ENCODE results near the gene COL20A1.

The COL20A1 gene

DNA sequence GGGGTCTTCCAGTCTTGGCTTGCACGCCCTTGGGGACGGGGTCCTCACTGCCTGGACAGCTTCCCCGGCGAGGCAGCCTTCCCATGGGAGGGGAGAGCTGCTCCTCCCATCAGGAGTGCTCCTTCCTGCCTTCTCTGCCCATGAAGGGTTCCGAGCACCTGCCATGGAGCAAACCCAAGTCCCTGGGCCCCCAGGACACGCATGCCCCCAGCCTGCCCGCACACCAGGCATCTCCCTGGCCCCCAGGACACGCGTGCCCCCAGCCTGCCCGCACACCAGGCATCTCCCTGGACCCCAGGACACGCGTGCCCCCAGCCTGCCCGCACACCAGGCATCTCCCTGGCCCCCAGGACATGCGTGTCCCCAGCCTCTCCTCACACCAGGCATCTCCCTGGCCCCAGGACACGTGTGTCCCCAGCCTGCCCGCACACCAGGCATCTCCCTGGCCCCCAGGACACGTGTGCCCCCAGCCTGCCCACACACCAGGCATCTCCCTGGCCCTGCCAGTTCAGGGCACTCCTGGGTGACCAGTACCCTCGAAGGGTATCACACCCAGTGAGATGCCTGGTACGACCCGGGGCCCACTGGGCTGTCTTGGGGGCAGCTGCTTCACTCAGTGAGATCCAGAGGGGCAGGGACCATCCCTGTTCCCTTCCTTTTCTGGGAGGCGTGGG is 21.7 kb downstream of the COL20A1 start:
- Histone ChIP-seq H3K36me3 (ENCODE audit: control insufficient read depth in 2 of 2, insufficient read depth in 2 of 2, low read length in 2 of 2) (no peaks in the 10 kb centered on the region), H3K9ac (ENCODE audit: low read depth in 1 of 2, low read length in 2 of 2) (no peak overlapping the region), H3K4me1 (ENCODE audit: control insufficient read depth in 2 of 2, insufficient read depth in 2 of 2, low read length in 2 of 2) (no peaks in the 10 kb centered on the region), H3K27me3 (ENCODE audit: control insufficient read depth in 2 of 2, insufficient read depth in 2 of 2, low read length in 2 of 2) (no peaks in the 10 kb centered on the region), H3K9me3 (ENCODE audit: control insufficient read depth in 2 of 2, low read length in 2 of 2) (no peaks in the 10 kb centered on the region), H3K27ac (ENCODE audit: low read depth in 2 of 2, low read length in 2 of 2) (no peak overlapping the region), H3K4me3 (ENCODE audit: low read length in 2 of 2) (no peak overlapping the region)

DNA sequence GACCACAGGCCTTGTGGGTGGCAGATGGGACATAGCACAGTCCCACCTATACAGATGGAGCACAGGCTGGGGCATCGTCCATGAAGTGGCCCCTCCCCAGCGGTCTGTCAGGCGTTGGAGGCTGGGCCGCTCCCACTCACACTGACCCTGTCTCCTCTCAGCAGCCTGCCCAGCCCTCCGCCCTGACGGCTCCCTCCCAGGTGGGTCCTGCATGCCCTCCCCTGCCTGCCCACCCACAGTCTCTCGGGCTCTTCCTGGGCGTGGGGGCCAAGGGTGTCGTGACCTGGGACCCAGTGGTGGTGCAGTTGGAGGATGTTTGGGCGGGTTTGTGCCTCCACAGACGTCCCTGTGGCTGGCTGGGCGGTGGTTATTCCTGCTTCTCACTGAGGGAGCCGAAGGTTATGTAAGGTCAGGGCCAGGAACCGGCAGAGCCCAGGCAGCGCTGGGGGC is 22.3 kb downstream of the COL20A1 start:
- no peaks in the 10 kb centered on the region for H3K36me3 ChIP-seq (ENCODE audit: control insufficient read depth in 2 of 2, insufficient read depth in 2 of 2, low read length in 2 of 2)
- H3K4me1 ChIP-seq (ENCODE audit: control insufficient read depth in 2 of 2, insufficient read depth in 2 of 2, low read length in 2 of 2): no peaks in the 10 kb centered on the region
- H3K27ac ChIP-seq (ENCODE audit: low read depth in 2 of 2, low read length in 2 of 2): no peak overlapping the region
- no peaks in the 10 kb centered on the region for H3K27me3 ChIP-seq (ENCODE audit: control insufficient read depth in 2 of 2, insufficient read depth in 2 of 2, low read length in 2 of 2)
- no peak overlapping the region for H3K9ac ChIP-seq (ENCODE audit: low read depth in 1 of 2, low read length in 2 of 2)
- no peaks in the 10 kb centered on the region for H3K9me3 ChIP-seq (ENCODE audit: control insufficient read depth in 2 of 2, low read length in 2 of 2)
- no peak overlapping the region for H3K4me3 ChIP-seq (ENCODE audit: low read length in 2 of 2)

DNA sequence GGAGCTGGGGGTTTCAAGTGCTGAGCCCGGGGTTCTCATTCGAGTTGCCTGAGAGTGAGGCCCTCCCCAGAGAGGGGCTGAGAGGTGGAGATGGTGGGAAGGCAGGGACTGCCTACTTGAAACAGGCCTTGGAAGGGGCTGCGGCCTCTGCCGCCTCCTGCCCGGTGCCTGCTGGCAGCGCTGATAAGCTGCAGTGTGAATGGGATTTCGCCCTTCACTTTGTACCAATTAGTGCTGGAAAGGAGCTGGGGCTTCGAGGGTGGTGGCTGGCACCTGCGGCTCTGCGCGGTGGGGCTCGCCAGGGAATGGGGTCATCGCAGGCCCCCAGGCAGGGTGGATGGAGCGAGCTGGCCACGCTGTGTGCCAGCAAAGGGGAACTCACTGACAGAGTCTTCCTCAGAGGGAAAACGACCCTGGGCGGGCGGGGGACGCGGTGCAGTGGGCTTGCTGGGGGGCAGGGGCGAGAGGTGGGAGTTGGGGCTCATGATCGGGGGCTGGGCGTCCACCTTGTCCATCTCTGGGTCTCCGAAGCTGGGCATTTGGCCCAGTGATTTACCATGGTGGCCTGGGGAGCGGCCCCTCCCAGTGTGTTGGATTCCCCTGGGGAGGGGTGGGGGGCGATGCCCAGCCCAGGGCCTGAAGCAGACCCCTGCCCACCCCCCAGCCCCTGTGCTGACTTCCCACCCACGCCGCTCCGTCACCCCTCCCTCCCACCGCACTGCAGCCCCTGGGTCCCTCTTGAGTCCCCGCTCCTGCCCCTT is 22.9 kb downstream of the COL20A1 start:
- H3K9me3 ChIP-seq (ENCODE audit: control insufficient read depth in 2 of 2, low read length in 2 of 2): no peaks in the 10 kb centered on the region

DNA sequence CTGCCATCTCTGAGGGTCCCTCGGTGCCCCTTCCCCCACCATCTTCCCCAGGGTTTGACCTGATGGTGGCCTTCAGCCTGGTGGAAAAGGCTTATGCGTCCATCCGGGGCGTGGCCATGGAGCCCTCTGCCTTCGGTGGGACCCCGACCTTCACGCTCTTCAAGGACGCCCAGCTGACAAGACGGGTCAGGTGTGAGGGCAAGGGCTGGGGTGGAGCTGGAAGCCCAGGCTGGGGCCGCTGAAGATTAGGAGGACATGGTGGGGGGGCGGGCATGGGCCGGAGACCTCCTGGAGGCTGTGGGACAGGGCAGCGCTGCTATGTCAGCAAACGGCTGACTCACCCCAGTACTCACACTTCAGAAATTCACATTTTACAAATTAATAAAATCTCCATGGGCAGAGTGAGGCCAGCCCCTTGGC is 23.5 kb downstream of the COL20A1 start:
- Histone ChIP-seq H3K27ac (ENCODE audit: low read depth in 2 of 2, low read length in 2 of 2) (no peak overlapping the region), H3K9ac (ENCODE audit: low read depth in 1 of 2, low read length in 2 of 2) (no peak overlapping the region), H3K36me3 (ENCODE audit: control insufficient read depth in 2 of 2, insufficient read depth in 2 of 2, low read length in 2 of 2) (no peaks in the 10 kb centered on the region), H3K4me1 (ENCODE audit: control insufficient read depth in 2 of 2, insufficient read depth in 2 of 2, low read length in 2 of 2) (no peaks in the 10 kb centered on the region), H3K27me3 (ENCODE audit: control insufficient read depth in 2 of 2, insufficient read depth in 2 of 2, low read length in 2 of 2) (no peaks in the 10 kb centered on the region), H3K4me3 (ENCODE audit: low read length in 2 of 2) (no peak overlapping the region), H3K9me3 (ENCODE audit: control insufficient read depth in 2 of 2, low read length in 2 of 2) (no peaks in the 10 kb centered on the region)

More for the DNA sequence above, 22.9 kb downstream of the COL20A1 start:
- H3K36me3 ChIP-seq (ENCODE audit: control insufficient read depth in 2 of 2, insufficient read depth in 2 of 2, low read length in 2 of 2): no peaks in the 10 kb centered on the region
- H3K4me3 ChIP-seq (ENCODE audit: low read length in 2 of 2): no peak overlapping the region
- H3K4me1 ChIP-seq (ENCODE audit: control insufficient read depth in 2 of 2, insufficient read depth in 2 of 2, low read length in 2 of 2): no peaks in the 10 kb centered on the region
- no peaks in the 10 kb centered on the region for H3K27me3 ChIP-seq (ENCODE audit: control insufficient read depth in 2 of 2, insufficient read depth in 2 of 2, low read length in 2 of 2)
- H3K27ac ChIP-seq (ENCODE audit: low read depth in 2 of 2, low read length in 2 of 2): no peak overlapping the region
- no peak overlapping the region for H3K9ac ChIP-seq (ENCODE audit: low read depth in 1 of 2, low read length in 2 of 2)

DNA sequence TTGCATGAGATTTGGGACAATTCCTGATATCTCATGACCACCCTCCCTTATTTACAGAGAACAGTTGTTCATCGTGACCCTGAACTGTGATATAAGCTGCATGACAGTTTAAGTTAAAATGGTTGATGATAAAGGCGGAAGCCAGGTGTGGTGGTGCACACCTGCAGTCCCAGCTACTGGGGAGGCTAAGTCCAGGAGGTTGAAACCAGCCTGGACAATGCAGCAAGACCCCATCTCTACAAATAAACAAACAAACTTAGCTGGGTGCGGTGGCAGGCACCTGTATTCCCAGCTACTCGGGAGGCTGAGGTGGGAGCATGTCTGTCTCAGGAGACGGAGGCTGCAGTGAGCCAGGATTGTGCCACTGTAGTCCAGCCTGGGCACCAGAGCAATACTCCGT is 24.1 kb downstream of the COL20A1 start:
- Histone ChIP-seq H3K9me3 (ENCODE audit: control insufficient read depth in 2 of 2, low read length in 2 of 2) (no peaks in the 10 kb centered on the region), H3K9ac (ENCODE audit: low read depth in 1 of 2, low read length in 2 of 2) (no peak overlapping the region), H3K4me1 (ENCODE audit: control insufficient read depth in 2 of 2, insufficient read depth in 2 of 2, low read length in 2 of 2) (no peaks in the 10 kb centered on the region), H3K36me3 (ENCODE audit: control insufficient read depth in 2 of 2, insufficient read depth in 2 of 2, low read length in 2 of 2) (no peaks in the 10 kb centered on the region), H3K4me3 (ENCODE audit: low read length in 2 of 2) (no peak overlapping the region), H3K27ac (ENCODE audit: low read depth in 2 of 2, low read length in 2 of 2) (no peak overlapping the region), H3K27me3 (ENCODE audit: control insufficient read depth in 2 of 2, insufficient read depth in 2 of 2, low read length in 2 of 2) (peaks cover 0 to 1% of the 10 kb centered on the region in 2 donors)

DNA sequence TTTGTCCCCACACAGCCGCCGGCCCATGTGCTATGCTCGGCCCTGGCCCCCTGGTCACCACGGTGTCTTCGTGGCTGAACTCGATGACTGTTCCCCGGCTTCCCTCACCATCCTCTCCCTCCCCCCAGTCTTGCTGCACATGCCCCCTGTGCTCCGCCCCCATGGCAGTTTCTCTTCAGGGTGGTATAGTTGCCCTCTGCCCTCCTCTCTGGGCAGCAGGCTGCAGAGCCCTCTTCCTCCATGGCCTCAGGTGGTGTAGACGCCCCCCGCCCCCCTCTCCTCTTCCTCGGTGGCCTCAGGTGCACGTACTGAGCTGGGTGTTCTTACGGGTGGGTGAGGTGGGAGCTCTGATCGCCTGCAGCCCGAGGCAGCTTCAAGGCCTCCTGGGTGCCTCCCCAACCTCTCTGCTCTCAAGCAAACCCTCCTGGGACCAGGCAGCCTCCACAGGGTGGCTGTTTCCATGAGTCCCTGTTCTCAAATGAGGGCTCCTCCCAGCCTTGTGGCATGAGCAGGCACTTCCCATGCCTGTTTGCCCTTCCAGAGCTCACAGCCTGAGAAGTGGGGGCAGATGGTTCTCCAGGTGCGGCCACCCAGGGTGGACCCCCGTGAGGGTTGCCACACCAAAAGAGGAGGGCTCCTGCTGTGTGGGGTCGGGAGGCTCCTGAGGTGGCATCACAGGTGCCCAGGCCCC is 24.8 kb downstream of the COL20A1 start:
- Histone ChIP-seq H3K4me1 (ENCODE audit: control insufficient read depth in 2 of 2, insufficient read depth in 2 of 2, low read length in 2 of 2) (no peaks in the 10 kb centered on the region), H3K9ac (ENCODE audit: low read depth in 1 of 2, low read length in 2 of 2) (no peak overlapping the region), H3K36me3 (ENCODE audit: control insufficient read depth in 2 of 2, insufficient read depth in 2 of 2, low read length in 2 of 2) (no peaks in the 10 kb centered on the region), H3K27me3 (ENCODE audit: control insufficient read depth in 2 of 2, insufficient read depth in 2 of 2, low read length in 2 of 2) (peaks cover 0 to 2% of the 10 kb centered on the region in 2 donors), H3K4me3 (ENCODE audit: low read length in 2 of 2) (no peak overlapping the region), H3K9me3 (ENCODE audit: control insufficient read depth in 2 of 2, low read length in 2 of 2) (no peaks in the 10 kb centered on the region), H3K27ac (ENCODE audit: low read depth in 2 of 2, low read length in 2 of 2) (no peak overlapping the region)

DNA sequence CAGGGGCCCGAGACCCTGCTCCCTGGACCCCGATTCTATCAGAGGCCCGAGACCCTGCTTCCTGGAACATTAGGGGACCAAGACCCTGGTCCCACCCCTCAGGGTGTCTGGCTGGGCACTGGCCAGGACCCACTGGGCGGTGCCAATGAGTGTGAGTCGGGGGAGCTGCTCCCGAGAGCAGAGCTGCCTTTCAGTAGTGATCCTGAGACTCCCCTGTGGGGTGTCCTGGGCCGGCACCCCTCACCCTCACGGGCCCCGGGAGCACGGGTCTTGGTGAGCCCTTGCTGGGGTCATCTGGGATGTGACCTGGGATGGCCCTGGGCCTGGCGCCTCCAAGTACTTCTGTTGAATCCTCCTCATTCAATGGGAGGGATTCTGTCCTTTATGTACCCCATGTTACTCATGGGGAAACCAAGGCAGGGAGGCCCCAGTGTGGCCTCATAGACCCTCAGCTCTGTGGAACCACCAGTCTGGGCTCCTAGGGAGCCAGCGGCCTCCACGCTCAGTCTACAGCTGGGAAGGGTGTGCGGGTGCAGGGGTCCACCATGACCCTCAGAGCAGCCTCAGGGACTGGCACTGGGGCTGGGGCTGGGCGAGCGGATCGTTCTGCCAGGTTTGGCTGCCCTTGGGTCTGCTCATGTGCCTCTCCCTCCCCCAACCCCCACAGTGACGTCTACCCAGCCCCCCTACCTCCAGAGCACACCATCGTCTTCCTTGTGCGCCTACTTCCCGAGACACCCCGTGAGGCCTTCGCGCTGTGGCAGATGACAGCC is 25.6 kb downstream of the COL20A1 start:
- H3K27ac ChIP-seq (ENCODE audit: low read depth in 2 of 2, low read length in 2 of 2): no peak overlapping the region
- H3K27me3 ChIP-seq (ENCODE audit: control insufficient read depth in 2 of 2, insufficient read depth in 2 of 2, low read length in 2 of 2): peaks cover 0 to 2% of the 10 kb centered on the region in 2 donors
- H3K36me3 ChIP-seq (ENCODE audit: control insufficient read depth in 2 of 2, insufficient read depth in 2 of 2, low read length in 2 of 2): no peaks in the 10 kb centered on the region
- no peak overlapping the region for H3K9ac ChIP-seq (ENCODE audit: low read depth in 1 of 2, low read length in 2 of 2)
- no peak overlapping the region for H3K4me3 ChIP-seq (ENCODE audit: low read length in 2 of 2)
- no peaks in the 10 kb centered on the region for H3K4me1 ChIP-seq (ENCODE audit: control insufficient read depth in 2 of 2, insufficient read depth in 2 of 2, low read length in 2 of 2)
- no peaks in the 10 kb centered on the region for H3K9me3 ChIP-seq (ENCODE audit: control insufficient read depth in 2 of 2, low read length in 2 of 2)

DNA sequence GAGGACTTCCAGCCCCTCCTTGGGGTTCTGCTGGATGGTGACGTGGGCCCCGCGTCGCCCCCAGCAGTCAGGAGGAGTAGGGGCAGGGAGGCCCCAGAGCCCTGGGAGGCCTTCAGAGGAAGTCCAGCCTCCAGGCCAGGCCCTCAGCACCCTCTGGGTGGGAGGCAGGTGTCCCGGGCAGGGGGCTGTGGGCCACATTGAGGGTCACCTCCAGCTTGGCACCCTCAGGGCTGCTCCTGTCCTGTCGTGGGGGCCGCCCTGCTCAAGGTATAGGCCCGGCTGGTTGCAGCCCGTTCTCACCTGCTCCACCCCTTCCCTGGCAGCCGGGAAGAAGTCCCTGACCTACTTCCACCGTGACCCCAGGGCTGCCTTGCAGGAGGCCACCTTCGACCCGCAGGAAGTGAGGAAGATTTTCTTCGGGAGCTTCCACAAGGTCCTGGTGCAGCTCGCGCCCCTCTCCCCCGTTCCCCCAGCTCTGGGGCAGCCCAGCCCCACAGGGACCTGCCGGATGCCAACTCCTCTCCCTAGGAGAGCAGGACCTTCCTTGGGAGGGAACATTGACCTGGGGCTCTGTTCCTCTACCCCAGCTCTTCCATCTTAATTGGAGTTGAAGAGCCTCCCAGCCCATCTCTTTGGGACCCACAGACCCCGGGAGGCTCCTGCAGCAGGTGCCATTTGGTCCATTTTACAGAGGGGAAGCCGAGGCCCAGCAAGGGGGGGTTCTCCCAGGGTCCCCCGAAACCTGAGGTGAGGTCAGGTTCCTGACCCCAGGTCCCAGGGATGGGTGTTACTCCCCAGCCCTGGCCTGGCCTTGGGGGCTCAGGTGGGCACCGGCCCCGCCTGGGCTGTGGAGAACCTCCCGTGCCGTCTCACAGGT is 26.4 kb downstream of the COL20A1 start:
- H3K9ac ChIP-seq (ENCODE audit: low read depth in 1 of 2, low read length in 2 of 2): no peak overlapping the region
- no peaks in the 10 kb centered on the region for H3K4me1 ChIP-seq (ENCODE audit: control insufficient read depth in 2 of 2, insufficient read depth in 2 of 2, low read length in 2 of 2)
- H3K4me3 ChIP-seq (ENCODE audit: low read length in 2 of 2): no peak overlapping the region
- H3K27me3 ChIP-seq (ENCODE audit: control insufficient read depth in 2 of 2, insufficient read depth in 2 of 2, low read length in 2 of 2): peaks cover under 1 to 2% of the 10 kb centered on the region in 2 donors
- no peaks in the 10 kb centered on the region for H3K9me3 ChIP-seq (ENCODE audit: control insufficient read depth in 2 of 2, low read length in 2 of 2)
- H3K36me3 ChIP-seq (ENCODE audit: control insufficient read depth in 2 of 2, insufficient read depth in 2 of 2, low read length in 2 of 2): no peaks in the 10 kb centered on the region
- no peak overlapping the region for H3K27ac ChIP-seq (ENCODE audit: low read depth in 2 of 2, low read length in 2 of 2)

DNA sequence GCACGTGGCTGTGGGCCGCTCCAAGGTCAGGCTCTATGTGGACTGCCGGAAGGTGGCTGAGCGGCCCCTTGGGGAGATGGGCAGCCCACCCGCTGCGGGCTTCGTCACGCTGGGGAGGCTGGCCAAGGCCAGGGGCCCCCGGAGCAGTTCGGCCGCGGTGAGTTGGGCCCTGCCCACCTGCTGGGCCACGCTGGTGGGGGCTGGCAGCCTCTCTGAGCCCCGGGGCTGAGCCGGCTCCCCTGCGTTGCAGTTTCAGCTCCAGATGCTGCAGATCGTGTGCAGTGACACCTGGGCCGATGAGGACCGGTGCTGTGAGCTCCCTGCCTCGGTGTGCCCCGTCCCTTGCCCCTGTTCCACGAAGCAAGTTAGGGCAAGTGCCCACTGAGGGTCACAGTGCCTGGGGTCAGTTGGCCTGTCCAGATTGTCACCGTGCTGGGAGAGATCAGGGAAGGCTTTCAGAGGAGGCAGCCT is 27.1 kb downstream of the COL20A1 start:
- no peak overlapping the region for H3K27ac ChIP-seq (ENCODE audit: low read depth in 2 of 2, low read length in 2 of 2)
- H3K9ac ChIP-seq (ENCODE audit: low read depth in 1 of 2, low read length in 2 of 2): no peak overlapping the region
- no peaks in the 10 kb centered on the region for H3K9me3 ChIP-seq (ENCODE audit: control insufficient read depth in 2 of 2, low read length in 2 of 2)
- peaks cover 2% of the 10 kb centered on the region in 2 donors for H3K27me3 ChIP-seq (ENCODE audit: control insufficient read depth in 2 of 2, insufficient read depth in 2 of 2, low read length in 2 of 2)
- H3K36me3 ChIP-seq (ENCODE audit: control insufficient read depth in 2 of 2, insufficient read depth in 2 of 2, low read length in 2 of 2): no peaks in the 10 kb centered on the region
- no peaks in the 10 kb centered on the region for H3K4me1 ChIP-seq (ENCODE audit: control insufficient read depth in 2 of 2, insufficient read depth in 2 of 2, low read length in 2 of 2)
- no peak overlapping the region for H3K4me3 ChIP-seq (ENCODE audit: low read length in 2 of 2)
